C4-2B (cell line): ENCODE measurements around the gene ZMAT5.

Source experiments
- H3K27ac ChIP-seq: fragments of 450-650 bp; 2 replicates; pipeline ENCODE4 v1.5.1; 2017
- ZFX ChIP-seq: fragments of 450-650 bp; IDR thresholded peaks from 2 replicates; pipeline ENCODE4 v1.6.1; 2017
- TF ChIP-seq, protein P1 (sequence below): fragments of 450-650 bp; conservative IDR thresholded peaks from 2 replicates; pipeline ENCODE4 v1.5.1; 2017; ENCODE audit warnings: mild to moderate bottlenecking

Gene ZMAT5, protein sequence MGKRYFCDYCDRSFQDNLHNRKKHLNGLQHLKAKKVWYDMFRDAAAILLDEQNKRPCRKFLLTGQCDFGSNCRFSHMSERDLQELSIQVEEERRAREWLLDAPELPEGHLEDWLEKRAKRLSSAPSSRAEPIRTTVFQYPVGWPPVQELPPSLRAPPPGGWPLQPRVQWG

DNA sequence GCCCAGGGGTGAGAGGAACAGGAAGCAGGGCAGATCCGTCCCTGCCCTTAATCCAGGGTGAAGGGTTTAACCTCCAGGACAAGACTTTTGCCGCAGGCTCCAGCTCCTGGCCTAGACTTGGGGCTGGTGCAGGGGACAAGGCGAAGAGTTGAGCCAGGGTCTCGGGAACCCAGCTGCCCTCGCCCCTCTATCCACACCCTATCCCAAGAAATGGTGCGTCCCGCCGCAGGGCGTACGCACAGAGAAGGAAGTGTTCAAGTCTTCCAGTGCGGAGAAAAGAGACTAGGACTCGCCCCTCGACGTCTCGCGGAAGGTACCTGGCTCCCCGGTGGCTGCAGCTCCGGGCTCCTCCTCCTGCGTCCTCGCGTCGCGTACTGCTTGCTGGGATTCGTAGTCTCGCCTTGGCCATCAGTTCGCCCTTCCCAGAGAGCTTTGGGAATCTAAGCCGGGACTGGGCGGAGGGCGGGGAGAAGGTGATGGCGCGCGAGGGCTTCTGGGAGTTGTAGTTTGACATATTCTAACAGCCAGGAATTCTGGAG, at the start of gene ZMAT5:
Gene ZMAT5, minus strand, starts transcription at position 376 of the 539 bp plus-strand sequence. CDS start 18,463 bp downstream, outside the sequence.
- H3K27ac ChIP-seq, result peak within 1 kb of the TSS; percentile 92
- TF ChIP-seq, protein P1, sequence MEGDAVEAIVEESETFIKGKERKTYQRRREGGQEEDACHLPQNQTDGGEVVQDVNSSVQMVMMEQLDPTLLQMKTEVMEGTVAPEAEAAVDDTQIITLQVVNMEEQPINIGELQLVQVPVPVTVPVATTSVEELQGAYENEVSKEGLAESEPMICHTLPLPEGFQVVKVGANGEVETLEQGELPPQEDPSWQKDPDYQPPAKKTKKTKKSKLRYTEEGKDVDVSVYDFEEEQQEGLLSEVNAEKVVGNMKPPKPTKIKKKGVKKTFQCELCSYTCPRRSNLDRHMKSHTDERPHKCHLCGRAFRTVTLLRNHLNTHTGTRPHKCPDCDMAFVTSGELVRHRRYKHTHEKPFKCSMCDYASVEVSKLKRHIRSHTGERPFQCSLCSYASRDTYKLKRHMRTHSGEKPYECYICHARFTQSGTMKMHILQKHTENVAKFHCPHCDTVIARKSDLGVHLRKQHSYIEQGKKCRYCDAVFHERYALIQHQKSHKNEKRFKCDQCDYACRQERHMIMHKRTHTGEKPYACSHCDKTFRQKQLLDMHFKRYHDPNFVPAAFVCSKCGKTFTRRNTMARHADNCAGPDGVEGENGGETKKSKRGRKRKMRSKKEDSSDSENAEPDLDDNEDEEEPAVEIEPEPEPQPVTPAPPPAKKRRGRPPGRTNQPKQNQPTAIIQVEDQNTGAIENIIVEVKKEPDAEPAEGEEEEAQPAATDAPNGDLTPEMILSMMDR, result no peak
- TF ChIP-seq ZFX, result peak; percentile 33; the same call in 1 of the 2 replicates

DNA sequence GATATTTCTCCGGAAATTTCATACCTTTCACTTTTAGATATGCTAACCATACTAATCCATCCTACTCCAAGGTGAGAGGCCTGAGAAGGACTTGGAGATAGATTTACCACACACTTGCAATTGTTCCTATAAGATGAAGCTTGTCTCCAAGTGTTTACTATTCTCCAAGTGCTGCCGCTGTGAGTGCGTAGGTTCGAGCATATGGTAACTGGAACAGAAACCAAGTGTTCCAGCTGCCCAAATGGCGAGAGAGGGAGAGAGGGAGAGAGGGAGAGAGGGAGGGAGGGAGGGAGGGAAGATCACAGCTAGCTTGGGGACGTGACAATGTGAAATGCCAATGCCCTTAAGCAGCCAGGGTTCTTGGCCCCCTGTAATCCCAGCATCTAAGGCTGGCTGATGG, 49.7 kb upstream of the ZMAT5 start:
- TF ChIP-seq, protein P1, result no peak
- TF ChIP-seq ZFX, result no peak
- H3K27ac ChIP-seq, result no peak overlapping the region

DNA sequence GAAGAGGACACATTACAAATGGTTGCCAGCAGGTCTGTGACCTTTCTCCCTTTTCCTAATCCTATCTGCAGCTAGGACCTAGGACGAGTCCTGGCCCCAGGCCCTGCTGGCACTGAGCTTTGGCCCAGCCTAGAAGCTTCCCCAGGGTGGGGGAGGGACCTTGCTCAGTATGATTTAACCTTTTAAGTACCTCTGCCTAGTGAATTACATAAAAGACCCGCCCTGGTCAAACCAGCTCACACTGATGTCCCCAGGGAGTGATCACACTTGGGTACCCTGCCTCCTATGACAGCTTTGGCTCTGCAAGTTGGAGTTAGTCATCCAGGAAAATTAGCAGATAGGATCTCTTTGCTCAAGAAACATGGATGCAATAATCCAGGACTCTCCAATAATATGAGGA, 49.3 kb upstream of the ZMAT5 start:
- TF ChIP-seq ZFX, result no peak
- TF ChIP-seq, protein P1, result no peak
- no peak overlapping the region for H3K27ac ChIP-seq

DNA sequence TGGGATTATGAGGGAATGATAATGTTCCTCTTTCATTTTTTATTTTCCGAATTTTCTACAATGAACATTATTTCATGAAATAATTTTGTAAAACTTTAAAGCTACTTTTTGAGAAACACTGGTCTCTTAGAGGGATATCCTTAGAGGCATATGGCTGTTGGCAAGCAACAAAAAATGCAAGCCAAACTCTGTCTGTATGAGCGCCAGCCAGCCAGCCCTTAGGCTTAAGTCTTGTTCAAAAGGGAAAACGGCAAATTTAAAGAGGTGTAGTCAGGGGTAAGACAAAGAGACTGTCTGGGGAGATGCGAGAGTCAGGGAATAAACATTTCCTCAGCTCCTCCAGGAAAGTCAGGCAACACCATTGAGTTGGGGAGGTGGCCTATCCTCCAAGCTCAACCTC, 48.8 kb upstream of the ZMAT5 start:
- H3K27ac ChIP-seq, result no peak overlapping the region
- TF ChIP-seq ZFX, result no peak
- TF ChIP-seq, protein P1, result no peak

DNA sequence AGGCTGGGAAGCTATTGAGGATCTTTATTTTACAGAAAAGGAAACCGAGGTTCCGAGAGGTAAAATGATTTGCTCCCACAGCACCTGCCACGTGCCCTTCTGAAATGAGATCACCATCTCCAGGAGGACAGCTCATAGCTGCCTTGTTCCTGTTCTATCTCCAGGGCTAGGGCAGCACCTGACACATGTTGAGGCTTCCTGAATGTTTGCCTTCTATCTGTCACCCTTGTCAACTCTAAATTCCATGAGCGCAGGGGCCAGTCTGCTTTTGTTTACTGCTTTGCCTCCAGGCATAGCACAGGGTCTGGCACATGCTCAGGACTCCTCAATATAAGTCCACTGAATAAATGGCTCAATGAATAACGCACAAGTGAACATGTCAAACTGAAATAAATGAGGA, 47.2 kb upstream of the ZMAT5 start:
- no peak for TF ChIP-seq ZFX
- TF ChIP-seq, protein P1, result no peak

DNA sequence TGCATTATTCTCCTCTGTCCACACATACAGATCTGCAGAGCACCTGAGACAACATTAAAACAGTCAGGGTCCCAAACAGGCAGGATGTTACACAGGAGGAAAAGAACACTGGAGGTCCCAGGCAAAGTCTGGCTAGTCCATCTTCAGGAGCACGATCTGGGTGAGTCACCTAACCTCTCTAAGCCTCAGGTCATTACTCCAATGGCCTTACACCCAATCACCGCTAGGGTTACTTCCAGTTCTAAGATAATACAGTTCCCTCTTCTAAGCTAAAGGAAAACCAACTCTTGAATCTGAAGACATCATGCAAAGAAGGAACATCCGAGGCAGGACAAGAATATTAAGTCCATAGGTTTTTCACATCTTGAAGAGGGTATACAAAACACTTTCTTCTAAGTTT, 46.8 kb upstream of the ZMAT5 start:
- peak overlapping the region; percentile 17; the same call in 1 of the 2 replicates for H3K27ac ChIP-seq
- TF ChIP-seq, protein P1, result no peak; the same call in 1 of the 2 replicates
- TF ChIP-seq ZFX, result no peak

More for the DNA sequence above, 47.2 kb upstream of the ZMAT5 start:
- H3K27ac ChIP-seq, result peak overlapping the region; percentile 17

DNA sequence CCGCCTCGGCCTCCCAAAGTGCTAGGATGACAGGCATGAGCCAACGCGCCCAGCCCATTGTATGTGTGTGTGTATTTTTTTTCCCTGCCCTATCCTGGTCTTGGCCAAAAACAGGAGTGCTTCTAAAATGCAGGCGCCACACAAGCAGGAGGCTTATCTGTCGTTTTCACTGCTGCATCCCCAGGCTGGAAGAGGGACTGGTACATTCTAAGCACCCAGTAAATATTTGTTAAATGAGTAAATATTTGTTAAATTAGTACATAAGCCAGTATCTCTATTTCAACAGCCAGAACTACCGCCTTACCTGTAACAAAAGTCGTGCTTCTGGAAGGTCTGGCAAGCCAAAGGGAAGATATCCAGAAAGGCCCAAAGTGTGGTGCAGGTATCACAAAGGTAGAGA, 46.3 kb upstream of the ZMAT5 start:
- peak overlapping the region; percentile 17 for H3K27ac ChIP-seq
- TF ChIP-seq, protein P1, result no peak
- no peak for TF ChIP-seq ZFX
